Globus pallidus (tissue), 1 donor: ENCODE measurements around the gene STAMBP.
"Not testable (repeated sequence)": the region's sequence is repeated elsewhere in the genome, so short reads cannot be mapped to it uniquely, and the experiment has no call there.

Source experiments
- DNase-seq: peaks from one replicate; pipeline ENCODE4 v3.0.0-alpha.2; 2015; ENCODE audit warnings: low spot score

Gene STAMBP

DNA sequence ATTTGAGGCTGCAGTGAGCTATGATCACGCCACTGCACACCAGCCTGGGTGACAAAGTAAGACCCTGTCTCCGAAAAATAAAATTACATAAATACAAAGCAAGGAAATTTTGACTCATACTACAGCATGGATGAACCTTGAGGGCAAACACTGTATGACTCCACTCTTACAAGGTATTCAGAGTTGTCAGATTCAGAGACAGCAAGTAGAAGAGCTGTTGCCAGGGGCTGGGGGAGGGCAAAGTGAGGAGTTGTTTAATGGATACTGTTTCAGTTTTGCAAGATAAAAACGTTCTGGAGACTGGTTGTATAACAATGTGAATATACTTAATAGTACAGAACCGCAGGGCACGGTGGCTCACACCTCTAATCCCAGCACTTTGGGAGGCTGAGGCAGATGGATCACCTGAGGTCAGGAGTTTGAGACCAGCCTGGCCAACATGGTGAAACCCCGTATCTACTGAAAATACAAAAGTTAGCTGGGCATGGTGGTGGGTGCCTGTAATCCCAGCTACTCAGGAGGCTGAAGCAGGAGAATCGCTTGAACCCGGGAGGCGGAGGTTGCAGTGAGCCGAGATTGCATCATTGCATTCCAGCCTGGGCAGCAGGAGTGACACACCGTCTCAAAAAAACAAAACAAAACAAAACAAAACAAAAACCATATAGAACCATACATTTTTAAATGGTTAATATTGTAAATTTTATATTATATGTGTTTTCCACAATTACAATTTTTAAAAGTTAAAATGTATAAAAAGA lies 59.0 kb downstream of the STAMBP start:
- DNase-seq, result not testable (repeated sequence)

DNA sequence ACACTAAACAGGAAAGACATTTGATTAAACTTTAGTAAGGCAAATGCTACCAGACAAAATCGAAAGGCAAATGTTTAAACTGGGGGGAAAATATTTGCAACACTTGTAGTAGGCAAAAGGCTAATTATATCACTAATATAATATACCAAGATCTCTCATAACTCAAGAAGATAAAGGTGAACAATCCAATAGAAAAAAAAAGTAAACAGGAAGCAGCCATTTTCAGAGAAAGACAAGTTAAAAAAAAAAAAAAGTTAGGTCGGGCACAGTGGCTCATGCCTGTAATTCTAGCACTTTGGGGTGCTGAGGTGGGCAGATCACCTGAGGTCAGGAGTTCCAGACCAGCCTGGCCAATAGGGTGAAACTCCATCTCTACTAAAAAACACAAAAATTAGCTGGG lies 59.6 kb downstream of the STAMBP start:
- no peak for DNase-seq

DNA sequence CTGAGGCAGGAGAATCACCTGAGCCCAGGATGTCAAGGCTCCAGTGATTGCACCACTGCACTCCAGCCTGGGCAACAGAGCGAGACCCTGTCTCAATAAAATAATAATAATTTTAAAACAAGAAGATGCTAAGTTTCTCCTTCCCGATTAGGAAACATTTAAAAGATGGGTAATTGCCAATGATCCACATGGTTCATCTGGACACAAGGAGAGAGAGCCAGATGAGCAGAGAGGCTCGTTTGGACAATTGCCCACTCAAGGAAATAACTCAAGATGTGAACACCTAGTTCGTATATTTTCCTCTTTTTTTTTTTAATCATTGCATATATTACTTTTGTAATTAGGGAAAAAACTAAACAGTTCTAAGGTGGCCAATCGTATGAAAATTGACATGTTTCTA lies 60.4 kb downstream of the STAMBP start:
- DNase-seq, result no peak

- no peak for DNase-seq
These were observed 61.7 kb downstream of the STAMBP start for GRCh38 chr2:73890301-73891092.

GRCh38 chr2:73891276-73891901 lies 62.6 kb downstream of the STAMBP start:
- DNase-seq, result no peak

DNA sequence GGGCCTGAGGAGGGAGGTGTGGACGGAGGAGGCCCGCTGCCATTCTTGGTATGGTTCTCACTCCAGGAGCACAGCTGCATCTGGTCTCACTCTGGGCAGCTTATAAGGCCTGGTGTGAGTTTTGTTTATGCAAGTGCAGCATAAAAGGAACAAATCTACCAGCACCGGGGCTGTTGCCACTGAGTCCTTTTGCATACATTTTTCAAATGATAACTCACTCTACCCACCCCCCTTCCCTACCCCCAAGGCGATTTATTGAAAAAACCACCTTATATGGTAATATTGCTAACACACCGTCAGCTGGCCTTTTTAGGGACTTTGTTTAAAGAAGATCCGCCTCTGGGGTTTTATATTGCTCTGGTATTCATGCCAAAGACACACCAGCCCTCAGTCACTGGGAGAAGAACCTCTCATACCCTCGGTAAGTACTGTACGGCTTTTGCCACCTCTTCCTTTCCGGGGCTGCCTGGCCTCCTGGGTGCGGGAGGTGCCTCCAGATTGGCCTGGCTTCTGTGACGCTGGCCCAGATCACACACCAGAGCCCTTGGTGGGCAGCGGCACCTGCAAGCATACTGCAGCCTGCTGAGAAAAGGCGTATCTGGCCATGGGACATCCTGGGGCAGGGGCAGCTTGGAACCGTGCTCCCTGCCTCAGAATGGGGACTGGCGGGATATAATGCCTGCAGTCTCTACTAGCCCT lies 64.0 kb downstream of the STAMBP start, which contains the start of gene ACTG2:
TSS of gene ACTG2 (plus strand) at position 378 of the 699 bp plus-strand sequence. CDS start 8,304 bp downstream, outside the sequence.
- no peak for DNase-seq

DNA sequence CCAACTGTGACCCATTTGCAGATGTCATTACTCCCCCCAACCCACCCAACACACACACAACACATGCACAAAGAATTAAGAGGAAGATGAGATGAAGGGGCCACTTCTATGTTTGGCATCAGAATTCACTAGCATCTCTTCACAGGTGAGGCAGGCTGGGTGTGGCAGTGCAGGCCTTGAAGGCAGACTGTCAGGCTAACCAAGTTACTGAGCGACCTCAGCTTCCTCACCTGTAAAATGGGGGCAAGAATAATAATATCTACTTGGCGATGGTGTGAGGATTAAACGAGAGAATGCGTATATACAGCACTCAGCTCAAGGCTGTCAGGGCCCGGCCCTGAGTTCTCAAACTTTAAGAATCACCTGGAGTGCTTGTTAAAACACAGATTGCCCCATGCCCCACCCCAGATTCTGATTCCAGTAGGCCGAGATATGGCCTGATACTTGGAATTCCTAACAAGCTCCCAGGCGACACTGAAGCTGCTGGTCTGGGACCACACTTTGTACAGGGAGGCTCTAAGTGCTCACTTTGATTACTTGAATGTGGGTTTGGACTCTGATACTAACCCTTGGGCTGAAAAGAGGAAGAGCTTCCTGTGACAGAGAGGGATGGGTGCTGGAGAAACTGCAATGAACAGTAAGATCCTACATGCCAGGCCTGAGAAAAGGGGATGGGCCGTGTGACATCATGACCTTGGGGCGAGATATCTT lies 65.2 kb downstream of the STAMBP start:
- DNase-seq, result no peak

DNA sequence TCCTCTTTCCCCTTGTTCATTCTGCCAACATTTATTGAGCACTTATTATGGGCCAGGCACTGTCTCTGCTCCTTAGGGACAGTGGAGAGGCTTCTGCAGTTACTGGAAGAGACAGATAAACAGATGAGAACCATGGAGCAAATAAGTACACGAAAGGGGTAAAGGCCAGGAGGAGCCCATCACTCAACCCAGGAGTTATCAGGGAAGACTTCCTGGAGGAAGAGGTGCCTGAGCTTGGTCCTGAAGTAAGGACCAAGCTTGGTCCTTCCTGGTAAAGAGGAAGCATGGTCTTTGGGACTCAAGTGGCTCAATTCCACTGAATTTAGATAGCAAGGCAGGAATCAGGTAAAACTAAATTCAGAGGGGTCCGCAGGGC lies 65.7 kb downstream of the STAMBP start:
- DNase-seq, result no peak

GRCh38 chr2:73894877-73895276 lies 66.1 kb downstream of the STAMBP start:
- DNase-seq, result no peak

GRCh38 chr2:73895473-73895872 lies 66.7 kb downstream of the STAMBP start:
- no peak for DNase-seq

DNA sequence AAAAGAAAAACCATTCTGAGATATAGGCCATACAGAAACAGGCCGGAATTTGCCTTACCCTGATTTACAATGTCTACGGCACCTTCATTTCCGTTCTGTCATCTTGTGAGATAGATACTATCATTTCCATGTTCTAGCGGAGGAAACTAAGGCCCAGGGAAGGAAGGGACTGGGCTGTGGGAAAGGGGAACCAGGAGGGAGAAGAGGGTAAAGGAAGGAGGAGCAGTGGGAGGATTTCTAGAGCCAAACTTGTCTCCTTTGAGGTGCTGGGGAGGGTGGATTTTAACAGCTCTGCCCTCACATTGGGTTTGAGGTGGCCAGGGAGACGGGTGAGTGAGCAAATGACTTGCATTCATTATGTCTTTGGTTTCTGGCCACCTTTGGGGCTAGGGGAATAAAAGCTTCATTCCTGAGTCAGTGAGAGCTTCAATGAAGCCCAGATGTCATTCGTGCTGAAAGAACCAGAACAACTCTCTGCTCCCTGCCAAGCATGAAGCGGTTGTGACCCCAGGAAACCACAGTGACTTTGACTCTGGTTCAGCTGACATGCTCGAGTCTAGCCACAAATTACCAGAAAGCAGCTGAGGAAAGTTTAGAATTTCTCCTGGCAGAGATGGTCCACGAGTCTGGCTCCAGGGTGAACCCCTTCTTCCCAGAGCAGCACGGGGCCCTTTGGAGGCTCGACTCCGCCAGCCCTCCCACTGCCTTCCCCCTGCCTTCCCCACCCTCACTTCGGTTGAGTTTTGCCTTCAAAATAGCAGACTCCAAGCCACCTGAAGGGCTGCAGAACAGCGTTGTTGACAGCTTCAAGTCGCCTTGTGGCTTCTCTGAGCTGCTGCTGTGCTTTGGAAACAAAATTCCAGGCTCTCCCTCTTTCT lies 67.8 kb downstream of the STAMBP start:
- no peak for DNase-seq

DNA sequence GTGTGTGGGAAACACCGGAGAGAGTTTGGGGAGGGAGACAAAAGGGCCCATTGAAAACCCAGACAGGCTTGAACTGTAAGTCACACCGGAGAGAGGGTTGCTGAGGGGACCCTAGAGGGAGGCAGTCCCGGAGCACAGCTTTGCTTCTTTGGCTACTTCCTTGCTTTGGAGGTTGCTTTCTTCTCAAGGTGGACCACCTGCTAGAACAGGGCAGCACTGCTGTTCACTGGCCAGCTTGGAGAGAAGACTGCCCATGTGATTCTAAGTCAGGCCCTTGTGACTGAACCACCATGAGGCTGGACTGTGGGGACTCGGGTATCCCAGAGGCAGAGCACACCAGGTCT lies 68.5 kb downstream of the STAMBP start:
- no peak for DNase-seq

- DNase-seq, result no peak
These were observed 69.2 kb downstream of the STAMBP start for GRCh38 chr2:73897934-73898333.

DNA sequence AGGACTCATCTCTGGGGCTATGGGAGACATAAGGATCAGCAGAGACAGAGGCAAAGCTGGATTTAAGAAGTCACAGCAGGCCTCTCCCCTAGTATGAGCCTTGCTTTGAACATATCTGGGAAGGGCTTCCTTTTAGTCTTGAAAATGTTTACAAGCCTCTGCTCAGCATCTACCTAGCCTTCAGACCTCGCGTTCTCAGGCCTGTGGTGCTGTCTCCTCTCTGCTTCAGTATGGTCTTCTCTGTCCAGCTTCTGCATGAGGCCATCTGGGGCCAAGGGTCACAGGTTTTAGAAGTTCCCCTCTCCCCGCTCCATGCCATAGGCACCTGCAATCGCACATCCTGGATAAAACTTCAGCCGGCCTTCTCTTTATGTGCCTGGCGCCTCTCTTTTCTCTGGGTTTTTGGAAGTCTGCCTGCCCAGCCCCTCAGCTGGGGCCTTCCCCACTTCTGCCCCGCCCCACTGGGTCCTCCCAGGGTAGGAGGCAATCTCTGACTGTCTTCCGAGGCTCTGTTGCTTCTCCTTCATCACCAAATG lies 71.1 kb downstream of the STAMBP start:
- no peak for DNase-seq

- DNase-seq, result no peak
These were observed 72.4 kb downstream of the STAMBP start for GRCh38 chr2:73901143-73901542.

- DNase-seq, result no peak
These were observed 73.5 kb downstream of the STAMBP start for GRCh38 chr2:73902284-73902683.

DNA sequence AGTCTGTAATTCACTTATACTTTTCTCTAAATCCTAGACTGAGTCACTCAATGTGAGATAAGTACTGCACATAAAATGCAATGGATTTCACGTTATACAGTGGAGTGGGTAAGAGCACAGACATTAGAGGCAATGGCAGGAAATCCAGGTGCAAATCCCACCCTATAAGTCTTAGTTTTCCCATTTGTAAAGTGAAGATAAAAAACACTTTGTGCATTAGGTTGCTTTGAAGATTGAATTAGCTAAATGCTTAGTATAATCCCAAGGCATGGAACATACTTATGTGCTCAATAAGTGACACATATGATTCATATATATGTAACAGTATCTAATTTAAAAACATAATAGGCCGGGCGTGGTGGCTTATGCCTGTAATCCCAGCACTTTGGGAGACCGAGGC lies 74.6 kb downstream of the STAMBP start:
- no peak for DNase-seq

GRCh38 chr2:73903949-73904613 lies 75.3 kb downstream of the STAMBP start:
- not testable (repeated sequence) for DNase-seq

DNA sequence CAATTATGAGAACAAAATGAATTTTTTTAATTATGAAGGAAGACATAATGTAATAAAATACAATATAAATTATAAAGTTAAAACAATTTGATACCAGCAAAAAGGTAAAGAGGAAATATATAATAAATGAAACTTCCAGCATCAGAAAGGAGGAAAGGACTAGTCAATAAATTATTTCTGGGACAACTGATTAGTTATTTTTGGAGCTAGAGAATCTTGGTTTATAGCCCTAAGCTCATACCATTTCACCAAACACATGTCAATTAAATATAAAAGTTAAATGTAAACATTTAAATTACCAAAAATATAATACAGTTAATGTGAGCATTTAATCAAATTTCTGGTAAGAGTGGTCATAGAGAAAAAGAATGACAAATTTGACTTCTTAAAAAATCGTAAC lies 76.2 kb downstream of the STAMBP start:
- no peak for DNase-seq
